ENCODE measurements around the gene MAML2.
A peak's percentile ranks its signal among the peaks of the same experiment; 100 is the strongest.

The MAML2 gene

DNA sequence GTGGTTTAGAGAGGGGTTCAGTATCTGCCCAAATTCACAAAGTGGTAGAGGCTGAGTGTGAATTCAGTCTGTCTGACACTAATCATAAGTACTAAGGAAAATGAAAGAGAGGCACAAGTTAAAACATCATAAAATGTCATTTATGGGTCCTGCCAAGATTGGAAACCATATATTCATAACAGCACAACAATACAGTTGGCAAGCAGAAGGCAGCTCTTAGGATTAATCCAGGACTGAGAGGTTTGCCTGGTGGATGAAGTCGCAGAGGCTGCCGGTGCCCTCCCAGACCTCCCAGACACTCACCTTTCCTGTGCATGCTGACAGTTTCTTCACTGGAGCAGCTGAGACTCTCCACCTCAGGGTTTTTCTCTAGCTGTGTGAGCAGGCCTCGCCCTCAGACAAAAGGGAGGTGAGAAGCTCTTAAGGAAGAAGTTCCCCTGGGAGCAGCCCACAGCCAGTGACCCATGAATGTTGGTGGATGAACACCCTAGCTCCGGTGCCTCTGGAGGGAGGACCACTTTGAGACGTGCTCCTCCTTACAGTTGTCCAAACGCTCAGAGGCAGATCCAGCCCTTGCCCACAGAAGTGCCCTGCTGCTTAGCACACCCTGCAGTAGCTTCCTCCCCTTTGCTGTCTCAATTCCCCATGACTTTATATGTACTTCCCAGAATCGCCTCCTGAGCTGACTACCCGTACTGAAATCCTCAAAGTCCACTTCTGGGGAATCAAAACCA, 43.7 kb downstream of the MAML2 start:
- no peak for TF ChIP-seq CTCF (conservative IDR thresholded peaks at IDR 0.05; ENCODE audit: control insufficient read depth, insufficient read depth, low read depth, low read length)
- no peak for DNase-seq (ENCODE audit: low read depth)
- H3K4me3 ChIP-seq (ENCODE audit: control insufficient read depth, low read depth, low read length) = no peak overlapping the region

- H3K4me3 ChIP-seq (ENCODE audit: control insufficient read depth, low read depth, low read length) = no peak overlapping the region
- TF ChIP-seq CTCF (conservative IDR thresholded peaks at IDR 0.05; ENCODE audit: control insufficient read depth, insufficient read depth, low read depth, low read length) = no peak
- no peak for DNase-seq (ENCODE audit: low read depth)
Observed at GRCh38 chr11:96295369-96295768, 47.6 kb downstream of the MAML2 start.

DNA sequence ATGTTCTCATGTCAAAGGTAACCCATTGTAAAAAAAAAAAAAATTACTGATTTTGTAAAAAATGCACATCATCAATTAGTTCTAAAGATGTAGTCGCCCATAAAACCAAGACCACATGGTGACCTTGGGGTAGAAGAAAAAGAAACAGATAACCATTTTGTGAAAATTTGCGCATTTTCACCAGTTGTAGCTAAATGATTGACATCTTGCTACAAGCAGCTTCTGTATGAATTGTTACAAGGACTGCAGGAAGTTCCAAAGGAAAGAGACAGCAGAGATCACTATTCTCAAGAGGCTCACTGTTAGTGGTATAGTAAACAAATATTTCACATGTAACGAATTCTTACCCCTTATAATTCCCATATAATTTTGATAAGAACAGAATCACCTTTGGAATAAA, 48.7 kb downstream of the MAML2 start:
- DNase-seq (ENCODE audit: low read depth) = no peak
- no peak for TF ChIP-seq CTCF (conservative IDR thresholded peaks at IDR 0.05; ENCODE audit: control insufficient read depth, insufficient read depth, low read depth, low read length)
- no peak overlapping the region for H3K4me3 ChIP-seq (ENCODE audit: control insufficient read depth, low read depth, low read length)

DNA sequence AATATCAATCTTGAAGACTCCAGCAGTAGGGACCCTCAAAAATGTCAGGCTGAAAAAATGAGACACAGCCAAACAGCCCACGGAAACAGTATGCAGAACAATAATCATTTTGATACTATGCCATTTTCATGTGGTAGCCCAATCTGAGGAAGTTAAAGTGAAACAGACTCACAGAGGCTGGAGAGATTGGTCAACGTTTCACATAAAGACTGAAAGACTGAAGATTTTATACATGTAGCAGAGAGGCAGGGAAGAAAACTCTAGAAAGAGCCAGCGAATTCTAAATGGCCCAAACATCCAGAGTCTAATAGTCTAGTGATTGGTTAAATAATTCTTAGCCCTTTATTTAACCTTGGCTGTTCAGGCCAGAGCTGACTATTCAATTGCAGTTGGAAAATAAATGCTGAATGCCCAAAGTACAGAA, 49.4 kb downstream of the MAML2 start:
- no peak overlapping the region for H3K4me3 ChIP-seq (ENCODE audit: control insufficient read depth, low read depth, low read length)
- peak; percentile 39 for DNase-seq (ENCODE audit: low read depth)
- TF ChIP-seq CTCF (conservative IDR thresholded peaks at IDR 0.05; ENCODE audit: control insufficient read depth, insufficient read depth, low read depth, low read length) = no peak

DNA sequence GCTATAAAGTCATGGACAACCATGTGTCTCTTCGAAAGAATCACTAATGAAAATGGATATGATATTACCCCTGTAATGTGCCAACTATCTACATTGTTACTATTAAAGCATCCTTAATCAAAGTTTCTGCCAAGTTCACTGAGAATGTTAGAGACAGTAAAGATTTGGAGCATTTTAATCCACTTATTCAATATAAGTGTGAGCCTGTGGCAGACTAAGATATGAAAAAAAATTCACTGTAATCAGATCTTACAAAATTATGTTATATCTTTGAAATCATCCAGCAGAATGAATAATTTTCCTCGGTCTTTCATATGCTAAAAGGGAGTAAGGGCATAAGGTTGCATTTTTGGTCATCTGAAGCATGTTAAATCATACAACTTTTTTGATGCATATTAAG, 49.9 kb downstream of the MAML2 start:
- no peak overlapping the region for H3K4me3 ChIP-seq (ENCODE audit: control insufficient read depth, low read depth, low read length)
- no peak for DNase-seq (ENCODE audit: low read depth)
- no peak for TF ChIP-seq CTCF (conservative IDR thresholded peaks at IDR 0.05; ENCODE audit: control insufficient read depth, insufficient read depth, low read depth, low read length)

DNA sequence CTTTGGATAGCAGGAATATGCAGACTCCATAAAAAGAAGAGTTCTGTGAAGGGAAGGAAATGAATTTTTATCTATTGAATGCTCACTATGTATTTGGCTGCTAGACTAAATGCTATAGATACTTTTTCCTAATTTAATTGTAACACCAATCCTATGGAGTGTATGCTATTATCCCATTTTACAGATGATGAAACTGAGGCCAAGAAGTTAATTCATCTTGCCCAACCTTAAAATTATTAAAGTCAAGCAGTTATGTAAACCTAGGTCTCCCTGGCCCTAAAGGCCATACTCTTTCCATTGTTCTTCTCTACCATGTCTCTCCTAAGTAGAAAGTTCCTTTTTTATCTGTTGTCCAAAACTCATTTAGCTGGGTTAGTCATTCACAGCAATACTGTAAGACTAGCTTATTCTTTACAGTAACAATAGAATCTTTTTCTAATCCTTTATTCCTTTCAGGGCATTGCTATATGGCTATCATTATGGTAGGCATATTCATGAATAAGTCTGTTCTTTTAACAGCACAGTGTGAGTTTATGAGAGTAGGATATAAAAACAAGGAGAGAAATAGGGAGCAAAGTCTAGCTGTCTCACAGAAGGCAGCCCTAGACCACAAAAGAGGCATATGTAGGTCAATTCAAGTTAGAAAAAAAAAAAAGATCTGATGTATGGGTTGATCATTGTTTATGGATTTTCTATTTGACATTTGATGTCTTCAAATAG, 50.5 kb downstream of the MAML2 start:
- no peak for DNase-seq (ENCODE audit: low read depth)
- no peak for TF ChIP-seq CTCF (conservative IDR thresholded peaks at IDR 0.05; ENCODE audit: control insufficient read depth, insufficient read depth, low read depth, low read length)

More for the DNA sequence above, 50.5 kb downstream of the MAML2 start:
- no peak overlapping the region for H3K4me3 ChIP-seq (ENCODE audit: control insufficient read depth, low read depth, low read length)
